Parathyroid adenoma (tissue), 2 donors: ENCODE results near the gene VEGFA.

Experiments used
- H2AFZ ChIP-seq: fragments of 300-600 bp; sonication (generic); one replicate; pipeline ENCODE4 v1.7.0; 2017; ENCODE audit warnings: antibody characterized with exemption, mild to moderate bottlenecking
- H3K27ac ChIP-seq: fragments of 300-600 bp; sonication (generic); one replicate; pipeline ENCODE4 v1.7.0; 2017
- H3K27me3 ChIP-seq: fragments of 300-600 bp; sonication (generic); one replicate; pipeline ENCODE4 v1.7.0; 2017; ENCODE audit warnings: low read length; ENCODE audit not compliant: control insufficient read depth, insufficient read depth
- H3K36me3 ChIP-seq: fragments of 300-600 bp; sonication (generic); one replicate; pipeline ENCODE4 v1.7.0; 2017; ENCODE audit warnings: low read length; ENCODE audit not compliant: control insufficient read depth, insufficient read depth
- H3K4me1 ChIP-seq: fragments of 300-600 bp; sonication (generic); one replicate; pipeline ENCODE4 v1.7.0; 2017; ENCODE audit warnings: control low read depth
- H3K4me2 ChIP-seq: fragments of 300-600 bp; sonication (generic); one replicate; pipeline ENCODE4 v1.7.0; 2017; ENCODE audit warnings: low read length
- H3K4me3 ChIP-seq: fragments of 300-600 bp; sonication (generic); one replicate; pipeline ENCODE4 v1.7.0; 2017; ENCODE audit warnings: low read depth, low read length
- H3K79me2 ChIP-seq: fragments of 300-600 bp; sonication (generic); one replicate; pipeline ENCODE4 v1.7.0; 2017; ENCODE audit warnings: control low read depth
- H3K9ac ChIP-seq: fragments of 300-600 bp; sonication (generic); one replicate; pipeline ENCODE4 v1.7.0; 2017; ENCODE audit warnings: mild to moderate bottlenecking
- H3K9me3 ChIP-seq: fragments of 300-600 bp; sonication (generic); one replicate; pipeline ENCODE4 v1.7.0; 2017; ENCODE audit warnings: low read length; ENCODE audit not compliant: control insufficient read depth
- CTCF ChIP-seq: fragments of 300-600 bp; sonication (generic); IDR thresholded peaks from one replicate; pipeline ENCODE4 v1.7.0; 2017; ENCODE audit warnings: antibody characterized with exemption, mild to moderate bottlenecking
- donor health status: primary hyperparathyroidism.

Gene VEGFA

GRCh38 chr6:43766500-43766853 is 3.5 kb upstream of the VEGFA start:
- Histone ChIP-seq H2AFZ (no peak overlapping the region), H3K27me3 (no peaks in the 10 kb centered on the region), H3K4me2 (no peak overlapping the region), H3K79me2 (no peaks in the 10 kb centered on the region), H3K27ac (no peak overlapping the region), H3K4me3 (no peak overlapping the region), H3K36me3 (no peaks in the 10 kb centered on the region), H3K4me1 (peaks cover 2% of the 10 kb centered on the region), H3K9me3 (no peaks in the 10 kb centered on the region), H3K9ac (no peak overlapping the region)
- TF ChIP-seq CTCF, result no peak

- peaks cover 2% of the 10 kb centered on the region for H3K4me1 ChIP-seq
- no peak overlapping the region for H3K4me2 ChIP-seq
- H3K79me2 ChIP-seq, result no peaks in the 10 kb centered on the region
- no peak overlapping the region for H2AFZ ChIP-seq
- no peak overlapping the region for H3K4me3 ChIP-seq
- TF ChIP-seq CTCF, result no peak
- H3K9ac ChIP-seq, result no peak overlapping the region
- no peaks in the 10 kb centered on the region for H3K36me3 ChIP-seq
- no peak overlapping the region for H3K27ac ChIP-seq
- no peaks in the 10 kb centered on the region for H3K9me3 ChIP-seq
- no peaks in the 10 kb centered on the region for H3K27me3 ChIP-seq
Measured at GRCh38 chr6:43766964-43767461, 3.0 kb upstream of the VEGFA start.

GRCh38 chr6:43767553-43768505 is 2.2 kb upstream of the VEGFA start:
- no peaks in the 10 kb centered on the region for H3K27me3 ChIP-seq
- H3K9me3 ChIP-seq, result no peaks in the 10 kb centered on the region
- H2AFZ ChIP-seq, result no peak overlapping the region
- peaks cover 8% of the 10 kb centered on the region for H3K79me2 ChIP-seq
- H3K36me3 ChIP-seq, result no peaks in the 10 kb centered on the region
- TF ChIP-seq CTCF, result no peak
- no peak overlapping the region for H3K4me3 ChIP-seq
- no peak overlapping the region for H3K4me2 ChIP-seq
- no peak overlapping the region for H3K27ac ChIP-seq
- H3K9ac ChIP-seq, result no peak overlapping the region
- H3K4me1 ChIP-seq, result peaks cover 4% of the 10 kb centered on the region

GRCh38 chr6:43768506-43768860 is 1.5 kb upstream of the VEGFA start:
- H3K79me2 ChIP-seq, result peaks cover 15% of the 10 kb centered on the region
- H3K4me3 ChIP-seq, result no peak overlapping the region
- H3K27ac ChIP-seq, result no peak overlapping the region
- H3K9me3 ChIP-seq, result no peaks in the 10 kb centered on the region
- H3K27me3 ChIP-seq, result no peaks in the 10 kb centered on the region
- peaks cover 11% of the 10 kb centered on the region for H3K4me1 ChIP-seq
- no peak for TF ChIP-seq CTCF
- no peak overlapping the region for H3K9ac ChIP-seq
- H3K36me3 ChIP-seq, result no peaks in the 10 kb centered on the region
- H2AFZ ChIP-seq, result no peak overlapping the region
- no peak overlapping the region for H3K4me2 ChIP-seq
